Upper lobe of left lung (tissue), 6 donors: ENCODE data around the gene TMEM217. TPM values are rescaled to one million over a fixed set of nuclear protein-coding genes. Genes with fewer than 3 reads are reported as not detected.

Source experiments
- ATAC-seq, 2 donors: fragments of 200-7000 bp; cut with Tn5 transposase; one replicate each; pipeline ENCODE4 v1.9.1; 2022; ENCODE audit warnings: mild to moderate bottlenecking in 2 of 2, moderate library complexity in 2 of 2; ENCODE audit not compliant: low FRiP score in 2 of 2
- DNase-seq, 2 donors: peaks; one replicate each; pipeline ENCODE4 v3.0.0-alpha.2; 2019 to 2020
- H3K27ac ChIP-seq, 4 donors: fragments of 200-600 bp; sonication (generic); one replicate each; pipeline ENCODE4 v1.5.1; 2016 to 2019
- H3K27me3 ChIP-seq, 4 donors: fragments of 200-600 bp; sonication (generic); one replicate each; pipeline ENCODE4 v1.5.1; 2017 to 2019
- H3K36me3 ChIP-seq, 4 donors: fragments of 200-600 bp; sonication (generic); one replicate each; pipeline ENCODE4 v1.5.1; 2016 to 2019
- H3K4me1 ChIP-seq, 4 donors: fragments of 200-600 bp; sonication (generic); one replicate each; pipeline ENCODE4 v1.5.1; 2018 to 2019
- H3K4me3 ChIP-seq, 4 donors: fragments of 200-600 bp; sonication (generic); one replicate each; pipeline ENCODE4 v1.5.1; 2017 to 2019; ENCODE audit warnings: mild to moderate bottlenecking in 2 of 4, moderate library complexity in 1 of 4
- H3K9me3 ChIP-seq, 4 donors: fragments of 200-600 bp; sonication (generic); one replicate each; pipeline ENCODE4 v1.5.1; 2018 to 2019
- EP300 ChIP-seq, 4 donors: sonication (generic); formaldehyde crosslinking; IDR thresholded peaks; one replicate each; pipeline ENCODE4 v1.5.1; 2017; ENCODE audit warnings: antibody characterized with exemption in 4 of 4, control low read depth in 2 of 4
- POLR2A ChIP-seq, 4 donors: fragments of 450-650 bp; IDR thresholded peaks; one replicate each; pipeline ENCODE4 v1.5.1; 2016 to 2017; ENCODE audit warnings: antibody characterized with exemption in 4 of 4, mild to moderate bottlenecking in 2 of 4
- POLR2AphosphoS5 ChIP-seq, 2 donors: sonication (generic); formaldehyde crosslinking; IDR thresholded peaks; one replicate each; pipeline ENCODE4 v1.5.1; 2017; ENCODE audit warnings: antibody characterized with exemption in 2 of 2
- WGBS, 2 donors: methylation state at CpG; one replicate each; pipeline ENCODE4 v1.1.5; 2017 to 2018; 5-methylcytosine and 5-hydroxymethylcytosine counted together
- total RNA-seq, 6 donors: library from RNA; depleted of rRNA in 4 of 6; stranded (reverse); fragments of >200 nt in 4 of 6; gene quantifications; one replicate each; pipeline versions ENCODE4 v1.1.0 to v1.2.1, GENCODE V29; 2016 to 2021
- TF ChIP-seq, protein P1 (sequence below), 6 experiments: fragments of 450-650 bp in 4 of 6; fragments of 200-600 bp in 2 of 6; sonication (generic) in 2 of 6; IDR thresholded peaks; one replicate each; pipeline ENCODE4 v1.5.1; 2016 to 2019; ENCODE audit warnings: antibody characterized with exemption in 6 of 6
- donor health status: DM: no; HTN: no; CAD: no; lungs with moderate emphysema.
- donor health status: DM: no; HTN: yes; CAD: no; lungs with severe emphysema.

The TMEM217 gene
- total RNA-seq, 6 donors from 2014 or later: 0.67 to 3.4 (median 1.1) TPM

DNA sequence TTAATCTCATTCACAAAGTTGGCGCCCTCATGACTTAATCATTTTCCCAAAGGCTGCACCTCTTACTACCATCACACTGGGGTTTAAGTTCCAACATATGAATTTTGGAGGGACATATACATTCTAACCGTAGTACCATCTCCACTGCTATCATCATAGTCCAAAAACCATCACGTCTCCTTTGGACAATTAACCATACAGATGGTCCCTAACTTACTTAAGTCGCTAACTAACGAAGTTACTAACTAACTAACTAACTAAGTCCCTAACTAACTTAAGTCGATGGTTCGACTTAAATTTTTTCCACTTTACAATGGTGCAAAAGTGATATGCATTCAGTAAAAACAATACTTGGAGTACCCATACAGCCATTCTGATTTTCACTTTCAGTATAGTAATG, 24.4 kb downstream of the TMEM217 start:
- Histone ChIP-seq H3K36me3 (no peaks in the 10 kb centered on the region), H3K27ac (no peak overlapping the region), H3K9me3 (no peaks in the 10 kb centered on the region), H3K27me3 (no peaks in the 10 kb centered on the region), H3K4me3 (no peak overlapping the region), H3K4me1 (peaks cover 0 to 3% (median 0%) of the 10 kb centered on the region in 4 donors)
- ATAC-seq: no peak
- WGBS, 2 donors: 84 to 97% methylated on average over 7 of the region's 7 CpGs
- TF ChIP-seq POLR2AphosphoS5 (IDR thresholded peaks at IDR 0.05) (no peak), POLR2A (IDR thresholded peaks at IDR 0.05) (no peak), EP300 (IDR thresholded peaks at IDR 0.05) (no peak)
- TF ChIP-seq, protein P1, sequence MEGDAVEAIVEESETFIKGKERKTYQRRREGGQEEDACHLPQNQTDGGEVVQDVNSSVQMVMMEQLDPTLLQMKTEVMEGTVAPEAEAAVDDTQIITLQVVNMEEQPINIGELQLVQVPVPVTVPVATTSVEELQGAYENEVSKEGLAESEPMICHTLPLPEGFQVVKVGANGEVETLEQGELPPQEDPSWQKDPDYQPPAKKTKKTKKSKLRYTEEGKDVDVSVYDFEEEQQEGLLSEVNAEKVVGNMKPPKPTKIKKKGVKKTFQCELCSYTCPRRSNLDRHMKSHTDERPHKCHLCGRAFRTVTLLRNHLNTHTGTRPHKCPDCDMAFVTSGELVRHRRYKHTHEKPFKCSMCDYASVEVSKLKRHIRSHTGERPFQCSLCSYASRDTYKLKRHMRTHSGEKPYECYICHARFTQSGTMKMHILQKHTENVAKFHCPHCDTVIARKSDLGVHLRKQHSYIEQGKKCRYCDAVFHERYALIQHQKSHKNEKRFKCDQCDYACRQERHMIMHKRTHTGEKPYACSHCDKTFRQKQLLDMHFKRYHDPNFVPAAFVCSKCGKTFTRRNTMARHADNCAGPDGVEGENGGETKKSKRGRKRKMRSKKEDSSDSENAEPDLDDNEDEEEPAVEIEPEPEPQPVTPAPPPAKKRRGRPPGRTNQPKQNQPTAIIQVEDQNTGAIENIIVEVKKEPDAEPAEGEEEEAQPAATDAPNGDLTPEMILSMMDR (IDR thresholded peaks at IDR 0.05): no peak
- no peak for DNase-seq

DNA sequence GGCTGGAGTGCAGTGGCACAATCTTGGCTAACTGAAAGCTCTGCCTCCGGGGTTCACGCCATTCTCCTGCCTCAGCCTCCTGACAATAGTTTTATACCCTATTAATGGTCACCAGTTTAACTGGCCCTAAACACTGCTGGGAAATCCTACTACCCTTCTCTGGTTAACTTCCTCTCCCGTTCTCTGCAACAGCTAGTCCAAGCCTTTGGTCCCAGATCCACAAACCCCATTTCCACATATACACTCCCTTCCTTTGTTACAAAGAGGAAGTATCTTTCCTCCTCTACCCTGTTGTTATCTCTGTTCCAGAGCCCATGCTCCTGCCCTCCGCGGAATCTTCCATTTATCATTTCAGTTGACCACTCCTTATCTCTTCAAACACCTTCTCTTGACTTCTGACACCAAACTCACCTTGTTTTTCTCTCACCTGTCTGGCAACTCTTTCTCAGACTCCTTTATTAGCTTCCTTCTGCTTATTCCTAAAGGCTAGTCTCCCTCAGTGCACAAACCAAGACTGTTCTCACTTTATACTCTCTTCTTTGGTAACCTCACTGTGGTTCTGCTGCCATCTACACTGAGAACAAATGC, 25.4 kb downstream of the TMEM217 start:
- 69% methylated on average over 5 of the region's 5 CpGs for WGBS, 2 donors

DNA sequence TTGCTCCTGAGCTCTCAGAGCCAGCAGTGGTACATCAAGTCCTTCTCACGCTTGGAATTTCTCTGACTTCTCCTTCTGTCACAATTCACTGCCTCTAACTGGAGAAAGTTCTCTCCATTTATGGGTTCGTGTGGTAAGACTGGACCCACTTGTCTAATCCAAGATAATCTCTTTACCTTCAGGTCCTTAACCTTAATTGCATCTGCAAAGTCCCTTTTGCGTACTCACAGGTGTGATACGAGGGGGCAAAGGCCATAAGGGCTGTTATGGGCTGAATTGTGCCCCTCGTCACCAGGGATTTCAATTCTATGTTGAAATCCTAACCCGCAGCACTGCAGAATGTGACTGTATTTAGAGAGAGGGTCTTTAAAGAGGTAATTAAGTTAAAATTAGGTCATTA, 27.8 kb downstream of the TMEM217 start:
- ATAC-seq: no peak
- TF ChIP-seq EP300 (IDR thresholded peaks at IDR 0.05) (no peak), POLR2AphosphoS5 (IDR thresholded peaks at IDR 0.05) (no peak), POLR2A (IDR thresholded peaks at IDR 0.05) (no peak)
- TF ChIP-seq, protein P1 (IDR thresholded peaks at IDR 0.05): no peak
- Histone ChIP-seq H3K4me1 (no peaks in the 10 kb centered on the region), H3K4me3 (no peak overlapping the region), H3K36me3 (no peaks in the 10 kb centered on the region), H3K27ac (no peak overlapping the region), H3K9me3 (no peaks in the 10 kb centered on the region), H3K27me3 (no peaks in the 10 kb centered on the region)
- 85 to 93% methylated on average over 6 of the region's 6 CpGs for WGBS, 2 donors
- no peak for DNase-seq

More for the DNA sequence above, 25.4 kb downstream of the TMEM217 start:
- H3K9me3 ChIP-seq: no peaks in the 10 kb centered on the region
- ATAC-seq (no peak), DNase-seq (no peak)
- no peak overlapping the region for H3K27ac ChIP-seq
- H3K27me3 ChIP-seq: no peaks in the 10 kb centered on the region
- H3K4me3 ChIP-seq: no peak overlapping the region
- no peak for TF ChIP-seq EP300 (IDR thresholded peaks at IDR 0.05)
- no peak for TF ChIP-seq POLR2AphosphoS5 (IDR thresholded peaks at IDR 0.05)
- no peak for TF ChIP-seq POLR2A (IDR thresholded peaks at IDR 0.05)
- TF ChIP-seq, protein P1 (IDR thresholded peaks at IDR 0.05): no peak
- no peaks in the 10 kb centered on the region for H3K4me1 ChIP-seq
- H3K36me3 ChIP-seq: no peaks in the 10 kb centered on the region

DNA sequence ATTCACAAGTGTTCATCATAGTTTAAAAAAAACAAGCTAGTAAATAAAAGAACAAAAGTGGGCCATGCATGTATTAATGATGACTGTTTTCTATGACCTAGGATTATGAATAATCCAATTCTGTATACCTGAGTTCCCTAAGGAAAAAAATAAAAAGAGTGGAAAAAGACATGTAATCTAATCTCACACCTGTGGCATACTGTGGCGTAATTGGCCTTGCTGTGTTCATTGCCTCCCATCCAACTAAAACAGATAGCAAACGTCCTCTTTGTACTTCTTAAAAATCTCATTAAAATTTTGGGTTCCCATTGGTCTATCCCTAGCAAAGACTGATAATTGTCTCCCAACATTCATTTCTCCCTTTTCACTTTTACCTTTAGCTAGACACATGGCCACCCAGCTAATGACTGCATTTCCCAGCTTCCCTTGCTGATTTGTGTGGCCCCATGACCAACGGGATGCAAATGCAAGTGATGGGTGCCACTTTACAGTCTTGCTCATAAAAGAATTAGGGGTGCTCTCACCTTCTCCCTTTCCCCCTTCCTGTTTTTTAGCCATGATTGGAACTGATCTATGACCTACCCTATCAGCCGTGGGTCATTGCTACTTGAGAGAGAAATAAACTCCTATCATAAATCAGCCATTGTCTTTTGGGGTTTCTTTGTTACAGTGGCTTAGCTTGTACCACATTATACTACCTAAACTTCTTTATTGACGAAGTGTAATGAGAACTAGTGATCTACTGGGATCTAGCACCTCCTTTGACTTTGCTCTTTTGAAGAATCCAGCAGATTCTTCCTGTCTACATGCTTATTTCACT, 32.4 kb downstream of the TMEM217 start:
- TF ChIP-seq POLR2AphosphoS5 (IDR thresholded peaks at IDR 0.05) (no peak), POLR2A (IDR thresholded peaks at IDR 0.05) (no peak)
- TF ChIP-seq, protein P1 (IDR thresholded peaks at IDR 0.05): no peak
- peaks cover 7 to 18% (median 8%) of the 10 kb centered on the region in 4 donors for H3K4me1 ChIP-seq
- WGBS, 2 donors: 79 to 83% methylated on average over 5 of the region's 5 CpGs

More for the DNA sequence above, 32.4 kb downstream of the TMEM217 start:
- H3K36me3 ChIP-seq: no peaks in the 10 kb centered on the region
- DNase-seq (no peak), ATAC-seq (no peak)
- H3K9me3 ChIP-seq: no peaks in the 10 kb centered on the region
- no peak overlapping the region for H3K27ac ChIP-seq
- H3K4me3 ChIP-seq: no peak overlapping the region
- no peaks in the 10 kb centered on the region for H3K27me3 ChIP-seq
